Measurements from ENCODE around the gene BCR. TPM values are rescaled to one million over a fixed set of nuclear protein-coding genes. Genes with fewer than 3 reads are reported as not detected.

BCR gene
- total RNA-seq, 1 donor from 2014 or later = 92.6 TPM

DNA sequence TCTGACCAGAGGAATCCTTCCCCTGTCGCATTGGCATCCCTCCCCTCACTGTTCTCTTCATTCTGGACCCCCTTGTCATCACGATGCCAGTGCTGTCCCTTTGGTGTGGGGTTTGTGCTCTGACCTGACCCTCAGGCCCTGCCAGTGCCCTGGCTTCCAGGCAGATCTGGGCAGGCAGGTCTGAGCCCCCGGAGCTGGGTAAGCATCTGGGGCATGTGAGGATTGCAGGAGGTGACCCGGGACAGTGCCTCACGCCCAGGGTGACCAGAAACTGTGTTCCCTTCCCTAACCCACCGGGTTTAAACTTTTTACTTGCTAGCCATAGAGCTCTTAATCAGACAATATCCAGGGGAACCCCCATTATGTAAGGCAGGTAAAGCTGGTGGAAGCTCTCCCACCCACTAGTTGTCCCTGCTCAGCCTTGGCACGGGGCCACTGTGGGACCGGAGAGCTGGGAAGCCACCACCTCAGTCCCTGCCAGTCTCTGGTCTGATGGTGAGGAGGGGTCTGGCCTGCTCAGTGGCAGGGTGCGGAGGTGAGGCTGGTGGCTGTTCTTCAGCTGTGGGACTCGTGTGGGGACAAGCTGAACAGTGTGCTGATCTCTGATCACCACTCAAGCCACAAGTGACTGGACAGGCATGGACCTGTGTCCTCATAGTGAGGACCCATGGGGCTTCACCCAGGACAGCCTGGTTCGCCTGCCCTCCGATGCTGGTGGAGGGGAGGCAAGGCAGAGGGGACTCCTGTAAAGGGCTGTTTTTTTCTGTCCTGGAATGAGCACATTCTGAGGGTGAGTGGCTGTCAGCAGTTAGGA lies 38.0 kb downstream of the BCR start:
- peaks cover 12% of the 10 kb centered on the region for H3K27me3 Mint-ChIP-seq (ENCODE audit: unreplicated experiment)

DNA sequence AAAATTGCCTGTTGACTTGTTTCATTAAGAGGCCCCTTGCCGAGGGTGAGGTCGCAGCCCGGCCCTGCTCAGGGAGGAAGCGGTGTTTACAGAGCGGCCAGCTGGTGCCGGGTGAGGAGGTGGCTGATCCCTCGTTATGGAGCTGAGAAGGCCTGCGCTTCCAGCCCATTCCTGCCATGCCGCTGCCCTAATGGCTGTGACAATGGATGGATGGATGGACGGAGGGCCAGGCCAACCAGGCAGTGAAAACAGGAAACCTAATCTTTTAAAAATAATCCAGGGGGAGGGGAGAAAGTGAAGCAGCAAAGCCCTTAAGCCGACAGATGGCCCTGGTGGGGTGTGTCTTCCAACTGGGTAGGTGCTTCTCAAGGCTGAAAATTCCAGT lies 38.5 kb downstream of the BCR start:
- H3K27me3 Mint-ChIP-seq (ENCODE audit: unreplicated experiment) = peaks cover 11% of the 10 kb centered on the region
- H3K27ac Mint-ChIP-seq (ENCODE audit: unreplicated experiment) = peak overlapping the region; percentile 76
- H3K9me3 Mint-ChIP-seq (ENCODE audit: unreplicated experiment) = no peaks in the 10 kb centered on the region
- TF ChIP-seq, protein P1, sequence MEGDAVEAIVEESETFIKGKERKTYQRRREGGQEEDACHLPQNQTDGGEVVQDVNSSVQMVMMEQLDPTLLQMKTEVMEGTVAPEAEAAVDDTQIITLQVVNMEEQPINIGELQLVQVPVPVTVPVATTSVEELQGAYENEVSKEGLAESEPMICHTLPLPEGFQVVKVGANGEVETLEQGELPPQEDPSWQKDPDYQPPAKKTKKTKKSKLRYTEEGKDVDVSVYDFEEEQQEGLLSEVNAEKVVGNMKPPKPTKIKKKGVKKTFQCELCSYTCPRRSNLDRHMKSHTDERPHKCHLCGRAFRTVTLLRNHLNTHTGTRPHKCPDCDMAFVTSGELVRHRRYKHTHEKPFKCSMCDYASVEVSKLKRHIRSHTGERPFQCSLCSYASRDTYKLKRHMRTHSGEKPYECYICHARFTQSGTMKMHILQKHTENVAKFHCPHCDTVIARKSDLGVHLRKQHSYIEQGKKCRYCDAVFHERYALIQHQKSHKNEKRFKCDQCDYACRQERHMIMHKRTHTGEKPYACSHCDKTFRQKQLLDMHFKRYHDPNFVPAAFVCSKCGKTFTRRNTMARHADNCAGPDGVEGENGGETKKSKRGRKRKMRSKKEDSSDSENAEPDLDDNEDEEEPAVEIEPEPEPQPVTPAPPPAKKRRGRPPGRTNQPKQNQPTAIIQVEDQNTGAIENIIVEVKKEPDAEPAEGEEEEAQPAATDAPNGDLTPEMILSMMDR (IDR thresholded peaks at IDR 0.05; ENCODE audit: unreplicated experiment) = no peak
- H3K4me1 Mint-ChIP-seq (ENCODE audit: unreplicated experiment) = peaks cover 92% of the 10 kb centered on the region
- H3K4me3 Mint-ChIP-seq (ENCODE audit: unreplicated experiment) = no peak overlapping the region
- peaks cover 7% of the 10 kb centered on the region for H3K36me3 Mint-ChIP-seq (ENCODE audit: low read depth, unreplicated experiment)
- no peak for DNase-seq (ENCODE audit: low spot score)

More for the DNA sequence above, 38.0 kb downstream of the BCR start:
- no peak overlapping the region for H3K4me3 Mint-ChIP-seq (ENCODE audit: unreplicated experiment)
- peak overlapping the region; percentile 76 for H3K27ac Mint-ChIP-seq (ENCODE audit: unreplicated experiment)
- H3K4me1 Mint-ChIP-seq (ENCODE audit: unreplicated experiment) = peaks cover 92% of the 10 kb centered on the region
- TF ChIP-seq, protein P1 (IDR thresholded peaks at IDR 0.05; ENCODE audit: unreplicated experiment) = no peak
- no peak for DNase-seq (ENCODE audit: low spot score)
- no peaks in the 10 kb centered on the region for H3K9me3 Mint-ChIP-seq (ENCODE audit: unreplicated experiment)
- H3K36me3 Mint-ChIP-seq (ENCODE audit: low read depth, unreplicated experiment) = peaks cover 7% of the 10 kb centered on the region

DNA sequence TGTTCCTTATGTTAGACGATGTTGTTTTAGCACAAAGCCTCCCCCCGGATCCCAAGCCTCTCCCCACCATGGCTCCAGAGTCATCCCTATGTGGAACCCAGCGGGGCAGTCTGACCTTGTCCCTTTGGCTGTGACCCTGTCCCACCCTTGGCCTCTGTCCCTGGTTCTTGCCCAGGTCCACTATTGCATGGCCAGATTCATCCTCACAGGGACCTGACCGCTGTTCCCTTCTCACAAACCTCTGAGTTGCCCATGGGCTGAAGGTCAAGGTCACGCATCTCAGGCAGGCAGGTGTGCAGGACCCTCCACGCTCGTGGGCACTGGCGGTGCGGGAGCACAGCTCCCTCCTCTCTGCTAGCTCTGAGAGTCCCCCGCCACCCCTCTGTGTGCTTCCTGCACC lies 39.0 kb downstream of the BCR start:
- H3K4me3 Mint-ChIP-seq (ENCODE audit: unreplicated experiment) = no peak overlapping the region
- no peak overlapping the region for H3K27ac Mint-ChIP-seq (ENCODE audit: unreplicated experiment)
- peaks cover 92% of the 10 kb centered on the region for H3K4me1 Mint-ChIP-seq (ENCODE audit: unreplicated experiment)
- peaks cover 7% of the 10 kb centered on the region for H3K36me3 Mint-ChIP-seq (ENCODE audit: low read depth, unreplicated experiment)
- peaks cover 12% of the 10 kb centered on the region for H3K27me3 Mint-ChIP-seq (ENCODE audit: unreplicated experiment)
- no peaks in the 10 kb centered on the region for H3K9me3 Mint-ChIP-seq (ENCODE audit: unreplicated experiment)
- TF ChIP-seq, protein P1 (IDR thresholded peaks at IDR 0.05; ENCODE audit: unreplicated experiment) = no peak
- no peak for DNase-seq (ENCODE audit: low spot score)

DNA sequence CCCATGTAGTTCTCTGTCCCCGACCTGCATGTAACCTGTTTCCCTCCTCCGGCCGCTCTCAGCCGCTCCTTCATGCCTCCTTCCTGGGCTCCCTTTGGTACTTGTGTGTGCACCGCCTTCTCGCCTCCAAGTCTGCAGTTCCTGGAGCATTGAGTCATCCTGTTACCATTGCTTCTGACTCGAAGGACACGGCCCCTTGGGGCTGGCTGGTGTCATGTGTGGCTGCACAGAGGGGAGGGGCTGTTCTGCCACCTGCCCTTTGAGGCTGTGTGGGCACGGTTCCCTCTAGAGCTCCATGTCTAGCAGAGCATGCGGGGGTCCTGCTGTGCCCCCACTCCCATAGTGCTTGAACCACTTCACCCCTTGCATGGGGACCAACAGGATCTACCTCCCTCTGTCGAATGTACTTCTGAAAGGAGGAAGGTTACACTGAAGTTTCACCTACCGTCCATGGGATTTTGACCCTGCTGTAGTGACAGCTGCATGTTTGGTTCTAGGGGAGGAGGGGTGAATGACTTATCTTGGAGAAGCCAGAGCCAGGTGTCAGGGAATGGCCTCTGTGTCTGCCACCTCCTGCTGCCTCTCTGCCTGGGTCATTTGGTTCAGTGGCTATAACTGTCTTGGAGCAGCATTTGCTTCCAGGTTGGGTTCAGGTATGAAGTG lies 39.6 kb downstream of the BCR start:
- no peak overlapping the region for H3K27ac Mint-ChIP-seq (ENCODE audit: unreplicated experiment)

More for the DNA sequence above, 39.6 kb downstream of the BCR start:
- H3K4me3 Mint-ChIP-seq (ENCODE audit: unreplicated experiment) = no peak overlapping the region
- H3K36me3 Mint-ChIP-seq (ENCODE audit: low read depth, unreplicated experiment) = peaks cover 7% of the 10 kb centered on the region
- H3K27me3 Mint-ChIP-seq (ENCODE audit: unreplicated experiment) = peaks cover 12% of the 10 kb centered on the region
- H3K4me1 Mint-ChIP-seq (ENCODE audit: unreplicated experiment) = peaks cover 92% of the 10 kb centered on the region
- TF ChIP-seq, protein P1 (IDR thresholded peaks at IDR 0.05; ENCODE audit: unreplicated experiment) = no peak
- H3K9me3 Mint-ChIP-seq (ENCODE audit: unreplicated experiment) = no peaks in the 10 kb centered on the region
- DNase-seq (ENCODE audit: low spot score) = no peak

Measured in endothelial cell (in vitro differentiated cells).